SKM-1 (cell line): ENCODE data around the gene LTBP3.
A peak's percentile ranks its signal among the peaks of the same experiment; 100 is the strongest.

ENCODE experiments used
- DNase-seq: peaks from one replicate; lab custom pipeline; 2025; ENCODE audit not compliant: unreplicated experiment; lab: John Stamatoyannopoulos, UW

Gene LTBP3

DNA sequence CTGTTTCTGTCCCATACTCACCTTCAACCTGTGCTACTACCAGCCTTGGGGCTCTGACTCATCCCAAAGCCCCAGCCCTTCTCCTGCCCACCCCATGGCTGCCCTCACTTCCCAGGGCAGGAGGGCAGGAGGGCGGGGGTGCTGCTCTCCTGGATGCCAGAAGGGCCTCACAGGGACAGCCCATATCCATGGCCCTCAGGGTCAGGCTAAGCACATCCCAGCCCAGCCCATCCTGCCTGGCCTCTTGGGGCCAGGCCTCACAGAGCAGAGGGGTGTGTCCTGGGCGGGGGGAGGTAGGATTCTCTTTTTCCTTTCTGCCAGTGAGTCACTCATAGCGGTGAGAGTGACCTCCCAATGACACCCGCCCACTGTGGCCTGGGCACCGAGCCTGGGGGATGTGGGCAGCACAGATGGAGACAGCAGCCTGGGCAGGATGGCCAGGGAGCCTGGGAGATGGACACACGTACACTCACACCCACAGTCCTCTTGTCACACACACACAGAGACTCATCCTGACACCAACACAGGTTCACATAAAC lies 2.4 kb downstream of the LTBP3 start:
- DNase-seq, result no peak

GRCh38 chr11:65554842-65555430 lies 3.2 kb downstream of the LTBP3 start:
- no peak for DNase-seq

DNA sequence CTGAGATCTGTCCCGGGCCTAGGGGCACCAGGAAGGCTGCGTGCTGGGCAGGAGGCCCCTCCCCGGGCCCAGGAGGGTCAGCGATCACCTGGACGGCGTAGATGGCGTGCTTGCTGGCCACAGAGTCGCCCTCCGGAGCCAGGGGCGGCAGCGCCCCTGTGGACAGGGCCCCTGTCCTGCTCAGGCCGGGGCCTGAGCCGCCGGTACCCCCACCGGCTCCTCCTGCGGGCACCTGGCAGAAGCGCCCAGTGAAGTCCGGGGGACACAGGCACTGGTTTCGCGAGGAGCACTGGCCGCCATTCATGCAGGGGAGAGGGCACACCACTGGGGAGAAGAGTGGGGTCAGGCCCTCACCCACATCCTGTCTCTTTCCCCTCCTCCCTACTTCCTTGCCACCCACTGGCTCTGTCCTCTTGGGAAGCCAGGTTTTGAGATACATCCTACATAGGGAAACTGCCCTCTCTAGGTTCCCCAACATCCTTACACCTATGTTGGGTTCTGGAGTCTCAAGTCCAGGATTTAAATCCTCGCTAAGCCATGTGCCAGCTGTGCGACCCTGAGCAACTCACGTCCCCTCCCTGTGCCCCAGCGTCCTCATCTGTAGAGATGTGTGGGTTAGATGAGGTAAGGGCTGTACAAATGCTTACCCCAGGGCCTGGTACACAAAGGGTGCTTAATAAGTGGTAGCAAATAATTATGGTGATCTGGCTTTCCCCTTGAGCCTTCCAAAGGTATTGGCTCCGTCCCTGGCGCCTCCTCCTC lies 3.9 kb downstream of the LTBP3 start:
- no peak for DNase-seq

- no peak for DNase-seq
Observed at GRCh38 chr11:65553301-65554001, 4.7 kb downstream of the LTBP3 start.

DNA sequence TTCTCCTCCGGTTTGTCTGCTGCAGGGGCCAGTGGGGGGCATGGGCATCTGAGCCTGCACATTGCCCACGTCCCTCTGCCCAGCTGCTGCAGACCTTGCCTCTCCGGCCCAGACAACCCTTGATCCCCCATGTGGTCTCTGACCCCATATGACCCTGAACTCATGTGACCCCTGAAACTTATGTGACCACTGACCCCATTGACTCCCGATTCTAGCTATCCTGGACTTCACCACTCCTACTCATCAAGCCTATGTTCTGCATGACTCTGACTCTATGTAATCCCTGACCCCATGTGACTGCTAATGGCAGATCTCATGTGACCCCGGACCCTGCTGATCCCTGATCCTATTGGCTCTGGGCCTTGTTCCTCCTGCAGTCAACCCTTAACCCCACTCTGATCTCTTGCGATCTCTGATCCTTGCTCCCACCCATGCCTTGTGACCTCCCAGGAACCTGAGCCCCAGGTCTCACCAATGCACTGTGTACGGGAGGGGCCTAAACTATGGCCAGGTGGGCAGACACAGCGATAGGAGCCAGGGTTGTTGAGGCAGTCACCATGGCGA lies 5.7 kb downstream of the LTBP3 start:
- DNase-seq, result no peak

GRCh38 chr11:65551572-65552387 lies 6.4 kb downstream of the LTBP3 start:
- DNase-seq, result no peak

DNA sequence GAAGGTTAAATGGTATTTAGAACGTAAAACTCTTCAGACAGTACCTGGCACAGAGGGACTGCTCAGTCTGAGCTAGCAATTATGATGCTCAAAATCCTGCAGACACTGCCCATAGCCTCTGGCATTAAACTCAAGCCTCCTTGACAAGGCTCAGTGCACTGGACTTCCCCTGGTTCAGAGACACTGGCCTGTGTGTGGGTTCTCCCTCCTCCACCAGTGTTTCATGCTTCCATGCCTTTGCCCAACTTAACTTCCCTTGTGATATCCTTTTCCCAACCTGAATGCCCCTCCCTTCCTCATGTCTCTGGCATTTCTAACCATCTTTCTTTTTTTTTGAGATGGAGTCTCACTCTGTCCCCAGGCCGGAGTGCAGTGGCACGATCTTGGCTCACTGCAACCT lies 9.1 kb downstream of the LTBP3 start:
- DNase-seq, result no peak

DNA sequence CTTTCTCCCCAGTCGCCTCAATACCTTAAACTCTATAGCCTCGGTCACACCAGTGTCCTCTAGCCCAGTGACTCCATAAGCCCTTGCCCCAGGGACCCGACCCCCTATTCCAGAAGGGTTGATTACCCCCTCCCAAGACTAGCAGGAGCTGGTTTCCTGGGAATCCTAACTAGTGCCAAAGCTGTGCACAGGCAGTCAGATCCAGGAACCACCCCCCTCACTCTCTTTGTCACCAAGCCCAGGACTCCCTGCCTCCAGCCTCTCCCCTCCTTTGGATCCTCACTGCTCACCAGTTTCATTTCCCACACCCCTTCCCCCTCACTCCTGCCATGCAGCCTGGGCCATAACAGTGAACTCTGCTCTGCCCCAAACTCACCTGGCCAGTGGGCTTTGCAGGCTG lies 9.8 kb downstream of the LTBP3 start:
- DNase-seq, result no peak

GRCh38 chr11:65547446-65548125 lies 10.6 kb downstream of the LTBP3 start:
- DNase-seq, result no peak

DNA sequence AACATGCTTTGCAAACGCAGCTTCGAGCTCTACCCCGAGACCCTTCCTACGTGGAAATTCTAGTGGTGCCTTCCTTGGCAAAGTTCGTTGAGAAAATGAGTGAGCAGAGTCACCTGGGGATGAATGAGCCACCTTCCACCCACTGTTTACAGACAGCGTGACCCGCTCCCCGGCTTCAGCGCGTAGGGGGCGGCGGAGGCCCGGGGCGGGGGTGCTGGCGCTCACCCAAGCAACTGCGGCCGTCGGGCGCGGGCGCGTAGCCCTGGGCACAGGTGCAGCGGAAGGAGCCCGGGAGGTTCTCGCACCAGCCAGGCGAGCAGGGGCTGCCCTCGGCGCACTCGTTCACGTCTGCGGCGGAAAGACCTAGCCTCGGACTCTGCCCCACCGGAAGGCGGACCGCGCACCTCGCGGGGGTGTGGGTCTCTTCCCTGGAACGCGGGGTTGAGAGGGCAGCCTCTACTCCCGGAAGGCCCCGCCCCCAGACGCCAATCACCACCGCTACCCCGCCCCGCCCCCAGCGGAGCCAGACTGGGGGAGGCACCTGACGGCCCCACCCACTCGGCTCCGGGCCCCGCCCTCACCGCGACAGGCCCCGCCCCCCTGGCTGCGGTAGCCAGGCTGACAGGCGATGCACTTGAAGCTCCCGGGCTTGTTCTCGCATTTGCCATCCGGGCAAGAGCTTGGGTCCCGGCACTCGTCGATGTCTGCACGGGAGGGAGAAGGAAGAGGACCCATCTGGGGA lies 11.8 kb downstream of the LTBP3 start:
- peak; percentile 27 for DNase-seq

DNA sequence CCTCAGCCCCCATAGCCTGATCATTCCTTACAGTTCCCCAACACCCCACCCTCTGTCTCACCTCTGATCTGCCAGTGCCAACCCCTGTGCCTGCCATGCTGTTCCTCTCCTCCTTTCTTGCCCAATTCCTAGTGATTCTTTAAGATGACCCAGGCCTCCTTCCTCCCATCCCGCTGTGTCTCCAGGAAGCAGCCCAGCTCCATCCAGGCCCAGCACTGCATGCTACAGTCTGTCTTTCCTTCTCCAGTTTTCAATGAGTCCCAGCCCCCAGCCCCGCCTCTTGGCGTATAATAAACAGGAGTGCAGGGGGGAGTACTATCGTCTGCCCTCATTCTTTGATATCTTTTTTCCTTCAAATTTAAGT lies 12.3 kb downstream of the LTBP3 start:
- DNase-seq, result no peak

DNA sequence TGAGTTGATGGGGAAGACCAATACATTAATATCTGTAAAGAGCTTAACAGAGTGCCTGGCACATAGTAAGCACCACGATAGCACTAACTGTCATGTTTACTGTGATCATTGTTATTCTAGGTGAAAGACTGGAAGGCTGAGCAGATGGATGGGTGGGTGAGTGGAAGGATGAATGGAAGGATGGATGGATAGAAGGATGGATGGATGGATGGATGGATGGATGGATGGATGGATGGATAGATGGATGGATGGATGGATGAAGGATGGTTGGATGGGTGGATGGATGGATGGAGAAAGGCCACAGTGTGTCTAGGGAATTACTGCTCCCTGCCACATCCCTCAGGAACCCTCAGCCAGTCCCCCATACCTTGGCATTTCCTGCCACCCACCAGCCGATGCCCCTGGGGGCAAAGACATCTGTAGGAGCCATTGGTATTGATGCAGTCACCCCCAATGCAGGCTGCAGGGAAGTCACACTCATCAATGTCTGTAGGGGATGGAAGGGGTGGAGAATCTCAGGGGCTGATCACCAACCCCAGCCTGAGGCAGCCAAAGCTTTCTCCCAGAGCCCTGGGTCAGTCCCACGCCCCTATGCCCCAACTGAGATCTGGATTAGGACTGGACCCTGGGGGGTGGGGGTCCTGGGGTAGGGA lies 15.3 kb downstream of the LTBP3 start:
- DNase-seq, result no peak

GRCh38 chr11:65541093-65541982 lies 16.8 kb downstream of the LTBP3 start:
- no peak for DNase-seq

GRCh38 chr11:65540290-65541092 lies 17.7 kb downstream of the LTBP3 start:
- peak; percentile 68 for DNase-seq

DNA sequence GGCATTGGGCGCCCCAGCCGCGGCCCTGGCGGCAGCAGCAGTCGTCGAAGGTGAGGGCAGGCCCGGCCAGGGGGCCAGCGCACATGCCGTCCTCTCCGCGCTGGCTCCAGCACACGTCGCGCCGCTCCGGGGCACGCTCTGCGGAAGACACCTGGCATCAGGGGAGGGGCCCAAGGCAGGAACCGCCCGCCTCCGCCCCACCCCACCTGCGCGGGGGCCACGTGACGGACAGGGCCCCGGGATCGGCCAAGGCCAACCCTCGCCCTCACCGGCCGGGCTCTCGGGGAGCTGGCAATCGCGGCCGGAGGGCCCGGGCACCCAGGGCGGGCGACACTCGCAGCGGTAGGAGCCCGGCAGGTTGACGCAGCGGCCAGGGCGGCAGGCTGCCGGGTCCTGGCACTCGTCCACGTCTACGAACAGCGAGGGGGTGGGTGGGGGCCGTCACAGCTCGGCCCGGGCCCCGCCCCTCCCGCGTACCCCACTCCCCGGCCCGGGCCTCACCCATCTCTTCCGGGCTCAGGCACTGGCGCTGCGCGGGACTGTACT lies 18.3 kb downstream of the LTBP3 start:
- DNase-seq, result no peak

GRCh38 chr11:65538915-65539743 lies 19.0 kb downstream of the LTBP3 start:
- no peak for DNase-seq
